B cell (primary cell): ENCODE measurements around the gene ACTRT3. TPM values are rescaled to one million over a fixed set of nuclear protein-coding genes. Genes with fewer than 3 reads are reported as not detected.

ENCODE experiments used
- ATAC-seq: fragments of 200-7000 bp; cut with Tn5 transposase; one replicate; pipeline ENCODE4 v1.10.0; 2021; ENCODE audit warnings: low read depth, mild to moderate bottlenecking, moderate number of reproducible peaks, moderate library complexity
- CTCF ChIA-PET: fragments of 350-600 bp; sonication (Branson Sonifier 250); formaldehyde crosslinking; loops from one replicate; lab custom pipeline; 2021; ENCODE audit warnings: antibody characterized with exemption, inconsistent platforms; lab: Charles Lee
- POLR2A ChIA-PET: fragments of 350-600 bp; sonication (Branson Sonifier 250); formaldehyde crosslinking; loops from one replicate; lab custom pipeline; 2021; ENCODE audit warnings: antibody characterized with exemption; lab: Charles Lee
- DNase-seq: peaks from one replicate; pipeline ENCODE4 v3.0.0; 2013
- H2AFZ ChIP-seq: 2 replicates; pipeline ENCODE4 v1.6.1; 2012; ENCODE audit warnings: mild to moderate bottlenecking, low read depth, low read length; ENCODE audit not compliant: insufficient read depth, poor library complexity, severe bottlenecking
- H3K27ac ChIP-seq, 2 donors: 1 replicate in 1 of 2; 2 replicates in 1 of 2; pipeline ENCODE4 v1.5.1; 2012 to 2013; ENCODE audit warnings: low read length in 2 of 2, mild to moderate bottlenecking in 2 of 2, moderate library complexity in 1 of 2
- H3K27me3 ChIP-seq, 4 experiments: fragments of 200-600 bp in 1 of 4; sonication (generic) in 1 of 4; replicated peaks in 1 of 4; 1 replicate in 2 of 4; 2 replicates in 2 of 4; pipeline versions ENCODE4 v1.6.1 to v1.7.0; 2013 to 2016; ENCODE audit warnings: low read length in 3 of 4, mild to moderate bottlenecking in 2 of 4, mixed read lengths in 1 of 4, moderate library complexity in 1 of 4; ENCODE audit not compliant: insufficient read depth in 4 of 4, control insufficient read depth in 3 of 4; ENCODE audit errors: control extremely low read depth in 1 of 4
- H3K36me3 ChIP-seq, 2 experiments: replicated peaks in 1 of 2; 1 replicate in 1 of 2; 2 replicates in 1 of 2; pipeline versions ENCODE4 v1.6.1 to v1.7.1; 2013; ENCODE audit warnings: low read length in 1 of 2; ENCODE audit not compliant: insufficient read depth in 2 of 2, control insufficient read depth in 1 of 2; ENCODE audit errors: control extremely low read depth in 1 of 2, extremely low read depth in 1 of 2
- H3K4me1 ChIP-seq, 2 donors: fragments of 200-600 bp in 1 of 2; sonication (generic) in 1 of 2; 1 replicate in 1 of 2; 2 replicates in 1 of 2; pipeline versions ENCODE4 v1.5.1 to v1.6.1; 2013 to 2017; ENCODE audit warnings: low read length in 2 of 2; ENCODE audit not compliant: control insufficient read depth in 2 of 2, insufficient read depth in 2 of 2
- H3K4me2 ChIP-seq: replicated peaks from 2 replicates; pipeline ENCODE3; 2012; ENCODE audit warnings: mild to moderate bottlenecking, low read depth, low read length; ENCODE audit not compliant: poor library complexity, severe bottlenecking
- H3K4me3 ChIP-seq, 5 experiments: fragments of 200-600 bp in 1 of 5; sonication (generic) in 1 of 5; 1 replicate in 3 of 5; 2 replicates in 2 of 5; pipeline versions ENCODE4 v1.5.1 to v1.7.0; 2011 to 2016; ENCODE audit warnings: low read length in 4 of 5, mild to moderate bottlenecking in 4 of 5, low read depth in 2 of 5, control low read depth in 1 of 5, moderate library complexity in 1 of 5; ENCODE audit not compliant: insufficient read depth in 1 of 5; ENCODE audit errors: control extremely low read depth in 1 of 5, extremely low read depth in 1 of 5
- H3K79me2 ChIP-seq: fragments of 200-600 bp; sonication (generic); one replicate; pipeline ENCODE4 v1.6.0; 2016; ENCODE audit warnings: low read length; ENCODE audit not compliant: control insufficient read depth, insufficient read depth
- H3K9ac ChIP-seq: fragments of 200-600 bp; sonication (generic); 2 replicates; pipeline ENCODE4 v1.6.1; 2017; ENCODE audit warnings: mild to moderate bottlenecking, low read length, moderate library complexity
- H3K9me3 ChIP-seq, 3 donors: one replicate each; pipeline versions ENCODE4 v1.6.1 to v1.7.1; 2013; ENCODE audit warnings: low read length in 2 of 3; ENCODE audit not compliant: control insufficient read depth in 2 of 3, insufficient read depth in 1 of 3; ENCODE audit errors: control extremely low read depth in 1 of 3
- H4K20me1 ChIP-seq: 2 replicates; pipeline ENCODE4 v1.6.0; 2012; ENCODE audit warnings: mild to moderate bottlenecking, low read length; ENCODE audit not compliant: insufficient read depth, control insufficient read depth, poor library complexity, severe bottlenecking
- H3K27ac Mint-ChIP-seq: one replicate; pipeline ENCODE4 v1.8.0; 2021; ENCODE audit warnings: mixed read lengths
- H3K27me3 Mint-ChIP-seq: one replicate; pipeline ENCODE4 v1.8.0; 2021; ENCODE audit warnings: mixed read lengths
- H3K4me1 Mint-ChIP-seq: one replicate; pipeline ENCODE4 v1.8.0; 2021; ENCODE audit warnings: mixed read lengths
- H3K4me3 Mint-ChIP-seq: one replicate; pipeline ENCODE4 v1.8.0; 2021; ENCODE audit warnings: mixed read lengths
- H3K9me3 Mint-ChIP-seq: one replicate; pipeline ENCODE4 v1.8.0; 2022; ENCODE audit warnings: mixed read lengths; ENCODE audit not compliant: insufficient read depth
- CTCF ChIP-seq: fragments of 200-600 bp; IDR thresholded peaks from one replicate; pipeline ENCODE4 v1.8.0; 2022; ENCODE audit warnings: antibody characterized with exemption, mild to moderate bottlenecking
- EZH2 ChIP-seq: IDR thresholded peaks from 2 replicates; pipeline ENCODE4 v1.6.1; 2012; ENCODE audit warnings: borderline replicate concordance, low read depth, mild to moderate bottlenecking, moderate library complexity, low read length; ENCODE audit not compliant: insufficient read depth, poor library complexity, severe bottlenecking
- WGBS: methylation state at CpG from one replicate; pipeline ENCODE4 v1.1.5; 2013; ENCODE audit warnings: missing lambda C conversion rate; ENCODE audit not compliant: insufficient coverage; 5-methylcytosine and 5-hydroxymethylcytosine counted together
- intact Hi-C: fragments of 100-400 bp; cut with micrococcal nuclease; formaldehyde crosslinking; loops from one replicate; pipeline ENCODE4 v1.10.0; 2022
- polyA plus RNA-seq: library from polyadenylated mRNA; depleted of rRNA; stranded (reverse); fragments of >200 nt; gene quantifications from 2 replicates; pipeline ENCODE4 v1.2.3, GENCODE V29; 2012
- total RNA-seq, 2 donors: library from RNA; stranded (reverse); fragments of 120-200 nt in 1 of 2; gene quantifications; 1 replicate in 1 of 2; 2 replicates in 1 of 2; pipeline versions ENCODE4 v1.2.3 to v1.2.4, GENCODE V29; 2013 to 2022

ACTRT3 gene
- total and polyA plus RNA-seq, 2 donors (not counting 1 experiment from before 2014, with no cell fraction given): 0.18 to 0.37 TPM

GRCh38 chr3:169818316-169818715 lies 49.0 kb upstream of the ACTRT3 start:
- Mint-ChIP-seq H3K4me1 (peaks cover 24% of the 10 kb centered on the region), H3K9me3 (no peaks in the 10 kb centered on the region), H3K4me3 (no peak overlapping the region), H3K27me3 (no peaks in the 10 kb centered on the region), H3K27ac (peak overlapping the region; percentile 4)
- H2AFZ ChIP-seq: no peak overlapping the region
- H3K36me3 ChIP-seq: no peaks in the 10 kb centered on the region
- H3K9ac ChIP-seq: no peak overlapping the region
- no peak for TF ChIP-seq EZH2
- TF ChIP-seq CTCF: no peak
- peaks cover 12 to 19% of the 10 kb centered on the region in 2 donors for H3K4me1 ChIP-seq
- ChIA-PET POLR2A (no interaction called here), CTCF (interaction anchor here (0.5 kb wide), 1 partner anchor 208 kb away, joined by 3 read pairs; no protein-coding TSS in a partner anchor)
- no peak overlapping the region for H3K27ac ChIP-seq
- peaks cover 0 to 6% (median 6%) of the 10 kb centered on the region in 3 donors for H3K9me3 ChIP-seq
- no peak for ATAC-seq
- H3K4me2 ChIP-seq: no peak overlapping the region
- no peak for DNase-seq
- H3K27me3 ChIP-seq: no peaks in the 10 kb centered on the region
- H4K20me1 ChIP-seq: no peaks in the 10 kb centered on the region
- 89% methylated on average over 1 of the region's 2 CpGs for WGBS
- H3K79me2 ChIP-seq: no peaks in the 10 kb centered on the region
- intact Hi-C loops: no loop called here
- no peak overlapping the region for H3K4me3 ChIP-seq

GRCh38 chr3:169815590-169816150 lies 46.3 kb upstream of the ACTRT3 start:
- intact Hi-C loops: no loop called here
- Mint-ChIP-seq H3K4me1 (peaks cover 37% of the 10 kb centered on the region), H3K27me3 (no peaks in the 10 kb centered on the region), H3K4me3 (no peak overlapping the region), H3K27ac (no peak overlapping the region), H3K9me3 (no peaks in the 10 kb centered on the region)
- Histone ChIP-seq H3K79me2 (no peaks in the 10 kb centered on the region), H3K4me2 (no peak overlapping the region), H3K4me1 (peaks cover 28% of the 10 kb centered on the region in 2 donors), H3K27ac (no peak overlapping the region), H3K9ac (no peak overlapping the region), H3K36me3 (no peaks in the 10 kb centered on the region), H4K20me1 (no peaks in the 10 kb centered on the region), H3K27me3 (no peaks in the 10 kb centered on the region), H2AFZ (no peak overlapping the region), H3K9me3 (peaks cover 0 to 6% (median 6%) of the 10 kb centered on the region in 3 donors), H3K4me3 (no peak overlapping the region)
- TF ChIP-seq CTCF (no peak), EZH2 (no peak)
- DNase-seq (no peak), ATAC-seq (no peak)
- 89% methylated on average over 2 of the region's 4 CpGs for WGBS
- CTCF ChIA-PET: interaction anchor here (1.1 kb wide), 1 partner anchor 21 kb away, joined by 4 read pairs; no protein-coding TSS in a partner anchor
- POLR2A ChIA-PET: no interaction called here
